ENCODE measurements around the gene CES1. TPM values are rescaled to one million over a fixed set of nuclear protein-coding genes. Genes with fewer than 3 reads are reported as not detected.
"Not testable (repeated sequence)": the region's sequence is repeated elsewhere in the genome, so short reads cannot be mapped to it uniquely, and the experiment has no call there.

The CES1 gene
- total RNA-seq, 4 donors from 2014 or later, result 6.7 to 71.8 (median 20.1) TPM

DNA sequence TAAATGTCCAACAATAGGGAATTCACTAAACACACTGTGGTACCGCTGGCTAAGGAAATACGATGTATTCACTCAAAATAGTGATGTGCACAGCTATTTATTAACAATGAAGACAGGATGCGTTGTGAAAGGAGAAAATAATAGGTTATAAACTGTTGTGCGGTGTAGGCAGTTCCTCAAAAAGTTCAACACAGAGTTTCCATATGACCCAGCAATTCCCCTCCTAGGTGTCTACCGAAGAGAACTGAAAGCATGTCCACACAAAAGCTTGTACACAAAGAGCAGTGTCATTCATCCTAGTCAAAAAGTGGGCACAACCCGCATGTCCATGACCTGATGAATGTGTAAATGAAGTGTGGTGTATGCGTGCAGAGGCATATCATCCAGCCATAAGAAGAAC, 1.2 kb upstream of the CES1 start:
- Histone ChIP-seq H3K36me3 (no peaks in the 10 kb centered on the region), H3K4me1 (peaks cover 0 to 13% (median 0%) of the 10 kb centered on the region in 4 donors), H3K27ac (replicated peaks in 1 of 4) (no peak overlapping the region), H3K4me3 (no peak overlapping the region), H3K27me3 (peaks cover 0 to 7% (median 0%) of the 10 kb centered on the region in 4 donors), H3K9me3 (no peaks in the 10 kb centered on the region)
- no peak for DNase-seq (ENCODE audit: extremely low spot score)
- intact Hi-C loops (cut with DNase I), result no loop called here
- 72% methylated on average over 7 of the region's 7 CpGs for WGBS
- TF ChIP-seq POLR2A (IDR thresholded peaks at IDR 0.05; ENCODE audit: low read depth) (no peak), POLR2AphosphoS5 (IDR thresholded peaks at IDR 0.05) (no peak)

DNA sequence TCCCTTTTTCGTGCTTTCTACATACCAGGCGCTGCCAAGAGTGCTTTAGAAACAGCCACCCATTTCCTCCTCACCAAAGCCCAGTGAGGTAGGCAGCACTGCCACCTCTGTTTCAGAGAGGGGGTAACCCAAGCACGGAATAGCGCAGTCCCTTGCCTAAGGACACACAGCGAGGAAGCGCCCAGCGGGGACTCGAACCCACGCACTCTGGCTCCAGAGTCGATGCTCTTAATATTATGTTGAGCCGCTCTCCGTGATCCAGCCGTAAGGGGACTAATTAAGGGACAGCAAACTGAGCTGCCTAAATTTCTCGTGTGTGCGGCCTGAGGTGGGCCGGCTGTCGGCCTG, 497 bp downstream of the CES1 start:
- DNase-seq (ENCODE audit: extremely low spot score), result no peak
- peaks cover 0 to 13% (median 0%) of the 10 kb centered on the region in 4 donors for H3K4me1 ChIP-seq
- peak overlapping the region; percentile 12 to 45 (median 20) for H3K4me3 ChIP-seq
- H3K27ac ChIP-seq (replicated peaks in 1 of 4), result peak overlapping the region in 3 of 4 donors; percentile 30 to 64 (median 46)
- TF ChIP-seq POLR2A (IDR thresholded peaks at IDR 0.05; ENCODE audit: low read depth), result no peak
- H3K9me3 ChIP-seq, result no peaks in the 10 kb centered on the region
- 71% methylated on average over 13 of the region's 17 CpGs for WGBS
- no peaks in the 10 kb centered on the region for H3K36me3 ChIP-seq
- intact Hi-C loops (cut with DNase I), result no loop called here
- peaks cover 0 to 12% (median 0%) of the 10 kb centered on the region in 4 donors for H3K27me3 ChIP-seq

GRCh38 chr16:55830658-55831294, 2.1 kb downstream of the CES1 start:
- no peaks in the 10 kb centered on the region for H3K36me3 ChIP-seq
- no peak for DNase-seq (ENCODE audit: extremely low spot score)
- H3K27ac ChIP-seq (replicated peaks in 1 of 4), result no peak overlapping the region
- H3K4me1 ChIP-seq, result peaks cover 0 to 5% (median 0%) of the 10 kb centered on the region in 4 donors
- H3K4me3 ChIP-seq, result no peak overlapping the region
- intact Hi-C loops (cut with DNase I), result no loop called here
- TF ChIP-seq POLR2AphosphoS5 (IDR thresholded peaks at IDR 0.05) (no peak), CTCF (IDR thresholded peaks at IDR 0.05) (no peak), POLR2A (IDR thresholded peaks at IDR 0.05; ENCODE audit: low read depth) (no peak), EP300 (IDR thresholded peaks at IDR 0.05) (no peak)
- 81% methylated on average over 6 of the region's 6 CpGs for WGBS
- H3K9me3 ChIP-seq, result no peaks in the 10 kb centered on the region
- H3K27me3 ChIP-seq, result peaks cover 0 to 12% (median 0%) of the 10 kb centered on the region in 4 donors

- H3K9me3 ChIP-seq; H3K27ac ChIP-seq (replicated peaks in 1 of 4); H3K4me3 ChIP-seq; H3K36me3 ChIP-seq; DNase-seq (ENCODE audit: extremely low spot score); H3K4me1 ChIP-seq; intact Hi-C loops (cut with DNase I): not testable (repeated sequence)
- 95% methylated on average over 3 of the region's 3 CpGs for WGBS
- H3K27me3 ChIP-seq, result peaks cover 0 to 22% (median 0%) of the 10 kb centered on the region in 4 donors
These were observed 3.7 kb downstream of the CES1 start for GRCh38 chr16:55829232-55829631.

- H3K4me1 ChIP-seq, result peaks cover 0 to 5% (median 0%) of the 10 kb centered on the region in 4 donors
- TF ChIP-seq CTCF (IDR thresholded peaks at IDR 0.05) (no peak), EP300 (IDR thresholded peaks at IDR 0.05) (no peak), POLR2A (IDR thresholded peaks at IDR 0.05; ENCODE audit: low read depth) (no peak), POLR2AphosphoS5 (IDR thresholded peaks at IDR 0.05) (no peak)
- no peaks in the 10 kb centered on the region for H3K36me3 ChIP-seq
- intact Hi-C loops (cut with DNase I), result no loop called here
- no peak overlapping the region for H3K4me3 ChIP-seq
- H3K27me3 ChIP-seq, result peaks cover 0 to 22% (median 0%) of the 10 kb centered on the region in 4 donors
- no peak overlapping the region for H3K27ac ChIP-seq (replicated peaks in 1 of 4)
- WGBS, result 84% methylated on average over 10 of the region's 10 CpGs
- H3K9me3 ChIP-seq, result no peaks in the 10 kb centered on the region
- DNase-seq (ENCODE audit: extremely low spot score), result no peak
These were observed 4.2 kb downstream of the CES1 start for GRCh38 chr16:55828680-55829079.

DNA sequence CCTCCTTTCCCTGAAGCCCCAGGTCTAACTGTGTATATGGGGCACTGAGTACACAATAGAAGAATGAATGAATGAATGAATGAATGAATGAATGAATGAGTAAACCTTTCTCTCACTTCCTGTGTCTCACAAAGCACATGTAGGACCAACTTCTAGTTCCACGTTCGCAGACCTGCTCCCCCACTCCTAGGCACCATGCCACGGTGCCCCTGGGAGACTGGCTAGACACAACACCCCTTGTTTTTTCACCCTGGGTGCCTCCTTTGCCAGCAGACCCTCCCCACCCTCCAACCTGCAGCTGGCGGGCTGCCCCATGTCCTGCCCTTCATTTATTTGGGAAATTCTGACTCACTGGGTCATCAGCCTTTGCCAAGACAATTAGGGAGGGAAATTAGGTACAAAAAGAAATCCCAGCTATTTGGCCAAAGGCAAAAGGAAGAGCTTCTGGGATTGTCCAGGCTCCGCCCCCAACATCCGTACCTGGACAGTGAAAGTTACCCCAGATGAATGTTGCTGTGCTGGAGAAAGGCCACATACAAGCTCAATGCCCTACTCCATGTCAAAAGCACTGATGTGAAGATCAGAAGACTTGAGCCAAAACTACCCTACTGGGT, 7.7 kb downstream of the CES1 start:
- H3K4me1 ChIP-seq, result no peaks in the 10 kb centered on the region
- WGBS, result 87% methylated on average over 6 of the region's 6 CpGs
- peaks cover 0 to 29% (median 0%) of the 10 kb centered on the region in 4 donors for H3K27me3 ChIP-seq
- intact Hi-C loops (cut with DNase I), result no loop called here
- H3K36me3 ChIP-seq, result peaks cover 0 to 4% (median 0%) of the 10 kb centered on the region in 4 donors
- H3K4me3 ChIP-seq, result no peak overlapping the region
- TF ChIP-seq CTCF (IDR thresholded peaks at IDR 0.05), result no peak
- no peak for TF ChIP-seq POLR2AphosphoS5 (IDR thresholded peaks at IDR 0.05)
- TF ChIP-seq EP300 (IDR thresholded peaks at IDR 0.05), result no peak
- TF ChIP-seq POLR2A (IDR thresholded peaks at IDR 0.05; ENCODE audit: low read depth), result no peak
- DNase-seq (ENCODE audit: extremely low spot score), result no peak
- no peaks in the 10 kb centered on the region for H3K9me3 ChIP-seq
- no peak overlapping the region for H3K27ac ChIP-seq (replicated peaks in 1 of 4)

Data from esophagus muscularis mucosa (tissue), 4 donors.